Stimulated activated CD8-positive, alpha-beta memory T cell treated with anti-CD3 and anti-CD28 coated beads, Interleukin-4, amount 100 ng/mL, for 1 hour (primary cell): ENCODE data around the gene SIN3B.
"Not testable (repeated sequence)": the region's sequence is repeated elsewhere in the genome, so short reads cannot be mapped to it uniquely, and the experiment has no call there.

Experiments used
- DNase-seq, 2 donors: peaks; one replicate each; pipeline ENCODE4 v3.0.0-alpha.2; 2020; ENCODE audit warnings: low read depth in 2 of 2, low spot score in 1 of 2

Gene SIN3B

DNA sequence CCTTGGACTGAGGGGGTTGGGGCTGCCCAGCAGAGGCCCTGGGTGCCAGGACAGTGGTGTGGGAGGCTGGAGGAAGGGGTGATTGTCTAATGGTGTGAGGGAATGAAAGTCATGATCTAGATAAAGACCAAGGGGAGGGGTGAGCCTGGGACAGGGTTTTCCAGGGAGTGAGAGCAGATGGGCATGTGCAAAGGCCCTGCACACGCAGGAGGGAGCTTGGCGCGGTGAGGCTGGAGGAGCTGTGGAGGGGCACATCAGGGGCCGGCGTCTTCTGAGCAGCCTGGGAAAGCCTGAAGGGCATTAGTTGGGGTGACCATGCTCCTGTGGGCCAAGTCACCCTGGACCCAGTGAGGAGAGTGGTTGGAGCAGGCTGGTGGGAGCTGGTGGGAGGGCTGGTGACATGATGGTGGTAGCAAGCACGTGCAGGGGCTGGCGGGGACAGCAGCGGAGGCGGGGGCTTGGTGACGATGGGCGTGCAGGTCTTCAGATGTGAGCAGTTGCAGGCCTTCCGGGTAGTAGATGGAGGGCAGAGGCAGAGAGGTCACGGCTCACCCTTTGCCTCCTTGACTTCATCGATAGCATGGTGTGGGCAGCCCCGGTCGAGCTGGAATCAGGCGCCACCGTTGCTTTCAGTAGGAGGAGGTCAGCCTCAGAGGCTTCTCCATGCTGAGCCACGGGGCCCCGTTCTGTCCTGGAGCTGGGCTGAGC is 39.4 kb downstream of the SIN3B start:
- no peak for DNase-seq

DNA sequence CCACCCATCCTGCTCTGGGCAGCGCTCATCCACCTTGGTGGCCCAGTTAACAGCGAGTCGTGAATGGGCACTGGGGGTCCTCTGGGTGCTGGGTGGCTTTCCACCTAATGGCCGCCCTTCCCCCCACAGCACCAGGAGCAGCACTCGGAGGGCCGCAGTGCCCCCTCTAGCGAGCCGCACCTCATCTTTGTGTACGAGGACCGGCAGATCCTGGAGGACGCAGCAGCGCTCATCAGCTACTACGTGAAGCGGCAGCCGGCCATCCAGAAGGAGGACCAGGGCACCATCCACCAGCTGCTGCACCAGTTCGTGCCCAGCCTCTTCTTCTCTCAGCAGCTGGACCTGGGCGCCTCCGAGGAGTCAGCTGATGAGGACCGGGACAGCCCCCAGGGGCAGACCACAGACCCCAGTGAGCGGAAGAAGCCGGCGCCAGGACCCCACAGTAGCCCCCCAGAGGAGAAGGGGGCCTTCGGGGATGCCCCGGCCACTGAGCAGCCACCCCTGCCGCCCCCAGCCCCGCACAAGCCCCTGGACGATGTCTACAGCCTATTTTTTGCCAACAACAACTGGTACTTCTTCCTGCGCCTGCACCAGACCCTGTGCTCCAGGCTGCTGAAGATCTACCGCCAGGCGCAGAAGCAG is 40.3 kb downstream of the SIN3B start:
- DNase-seq: no peak

DNA sequence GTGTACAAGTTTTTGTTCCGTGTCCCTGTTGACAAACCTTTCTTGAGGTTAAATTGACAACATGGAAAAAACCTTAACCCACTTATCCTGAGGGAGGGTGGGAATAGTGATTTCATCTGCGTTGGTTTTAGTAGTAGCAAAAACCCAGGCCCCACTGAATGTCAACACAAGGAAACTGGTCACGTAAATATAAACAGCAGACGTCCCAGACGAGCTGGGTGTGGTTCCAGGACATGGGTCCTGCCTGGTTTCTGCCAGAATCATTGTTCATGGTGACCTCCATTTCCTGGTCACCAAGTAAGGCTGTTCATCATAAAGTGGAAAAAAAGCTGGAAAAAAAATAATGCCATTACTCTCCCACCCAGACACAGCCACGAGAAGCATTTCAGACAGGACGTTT is 42.7 kb downstream of the SIN3B start:
- DNase-seq: no peak

DNA sequence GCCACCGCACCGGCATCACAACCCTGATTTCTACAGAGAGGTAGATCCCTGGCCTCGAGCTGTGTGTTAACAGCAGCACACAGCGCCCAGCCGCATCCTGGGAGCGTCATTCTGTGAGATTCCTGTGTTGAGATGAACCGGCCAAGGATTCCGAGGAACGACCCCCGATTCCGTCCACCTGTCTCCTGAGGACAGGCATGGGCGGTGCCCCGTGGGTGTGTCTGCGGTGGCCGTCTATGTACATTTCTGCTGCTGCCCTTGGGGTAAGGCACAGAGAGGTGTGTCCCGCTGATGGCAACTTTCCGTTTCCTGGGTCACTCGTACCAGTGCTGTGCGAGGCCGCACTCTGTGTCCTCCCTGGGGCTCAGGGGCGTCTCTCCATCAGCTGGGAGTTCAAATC is 43.5 kb downstream of the SIN3B start:
- no peak for DNase-seq

DNA sequence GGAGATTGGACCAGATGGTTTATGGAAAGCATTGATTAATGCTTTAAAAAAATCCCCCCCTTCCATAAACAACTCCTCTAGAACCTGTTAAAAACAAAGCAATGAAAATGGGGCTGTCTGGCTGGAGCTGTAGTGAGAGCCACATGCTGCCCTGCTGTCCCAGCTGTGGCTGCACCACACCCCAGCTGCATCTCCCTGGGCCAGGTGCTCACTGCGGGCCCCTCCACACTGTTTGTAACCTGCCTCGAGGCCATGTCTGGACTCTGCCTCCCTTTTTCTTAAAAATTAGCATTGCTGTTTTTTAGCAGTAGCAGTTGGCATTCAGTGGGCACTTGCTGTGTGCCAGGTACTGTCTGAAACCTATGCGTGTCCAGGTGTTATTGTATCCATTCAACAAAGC is 44.4 kb downstream of the SIN3B start:
- DNase-seq: no peak

DNA sequence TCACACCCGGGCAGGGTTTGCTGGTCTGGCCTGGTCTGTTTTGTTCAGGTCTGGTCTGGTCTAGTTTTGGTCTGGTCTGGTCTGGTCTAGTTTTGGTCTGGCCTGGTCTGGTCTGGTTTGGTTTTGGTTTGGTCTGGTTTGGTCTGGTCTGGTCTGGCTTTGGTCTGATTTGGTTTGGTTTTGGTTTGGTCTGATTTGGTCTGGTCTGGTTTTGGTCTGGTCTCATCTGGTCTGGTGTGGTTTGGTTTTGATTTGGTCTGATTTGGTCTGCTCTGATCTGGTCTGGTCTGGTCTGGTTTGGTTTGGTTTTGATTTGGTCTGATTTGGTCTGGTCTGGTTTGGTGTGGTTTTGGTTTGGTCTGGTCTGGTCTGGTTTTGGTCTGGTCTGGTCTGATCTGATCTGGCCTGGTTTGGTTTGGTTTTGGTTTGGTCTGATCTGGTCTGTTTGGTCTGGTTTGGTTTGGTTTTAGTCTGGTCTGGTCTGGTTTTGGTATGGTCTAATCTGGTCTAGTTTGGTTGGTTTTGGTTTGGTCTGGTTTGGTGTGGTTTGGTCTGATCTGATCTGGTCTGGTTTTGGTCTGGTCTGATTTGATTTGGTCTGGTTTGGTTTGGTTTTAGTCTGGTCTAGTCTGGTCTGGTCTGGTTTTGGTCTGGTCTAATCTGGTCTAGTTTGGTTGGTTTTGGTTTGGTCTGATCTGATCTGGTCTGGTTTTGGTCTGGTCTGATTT is 45.2 kb downstream of the SIN3B start:
- no peak for DNase-seq

- not testable (repeated sequence) for DNase-seq
Observed at GRCh38 chr19:16874978-16875299, 45.7 kb downstream of the SIN3B start.

- DNase-seq: no peak
Observed at GRCh38 chr19:16875584-16876555, 46.7 kb downstream of the SIN3B start.

DNA sequence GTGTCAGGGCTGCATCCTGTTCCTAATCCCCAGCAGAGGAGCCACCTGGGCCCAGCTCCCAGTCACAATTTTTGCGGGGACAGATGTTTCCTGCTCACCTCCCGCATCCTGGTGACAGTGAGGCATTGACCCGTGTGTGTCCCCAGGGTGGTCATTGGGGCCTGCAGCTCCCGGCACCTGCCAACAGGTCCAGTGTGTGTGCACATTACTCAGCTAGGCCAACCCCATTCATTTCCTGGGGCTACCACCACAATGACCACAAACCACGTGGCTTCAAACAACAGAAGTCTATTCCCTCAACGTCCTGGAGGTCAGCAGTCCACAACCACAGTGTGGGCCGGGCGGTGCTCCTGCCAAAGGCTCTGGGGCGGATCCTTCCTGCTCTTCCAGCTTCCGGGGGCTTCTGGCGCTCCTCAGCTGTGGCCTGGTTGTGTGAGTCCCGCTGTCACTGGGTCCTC is 47.7 kb downstream of the SIN3B start:
- DNase-seq: no peak

- no peak for DNase-seq
Observed at GRCh38 chr19:16877581-16877980, 48.4 kb downstream of the SIN3B start.

DNA sequence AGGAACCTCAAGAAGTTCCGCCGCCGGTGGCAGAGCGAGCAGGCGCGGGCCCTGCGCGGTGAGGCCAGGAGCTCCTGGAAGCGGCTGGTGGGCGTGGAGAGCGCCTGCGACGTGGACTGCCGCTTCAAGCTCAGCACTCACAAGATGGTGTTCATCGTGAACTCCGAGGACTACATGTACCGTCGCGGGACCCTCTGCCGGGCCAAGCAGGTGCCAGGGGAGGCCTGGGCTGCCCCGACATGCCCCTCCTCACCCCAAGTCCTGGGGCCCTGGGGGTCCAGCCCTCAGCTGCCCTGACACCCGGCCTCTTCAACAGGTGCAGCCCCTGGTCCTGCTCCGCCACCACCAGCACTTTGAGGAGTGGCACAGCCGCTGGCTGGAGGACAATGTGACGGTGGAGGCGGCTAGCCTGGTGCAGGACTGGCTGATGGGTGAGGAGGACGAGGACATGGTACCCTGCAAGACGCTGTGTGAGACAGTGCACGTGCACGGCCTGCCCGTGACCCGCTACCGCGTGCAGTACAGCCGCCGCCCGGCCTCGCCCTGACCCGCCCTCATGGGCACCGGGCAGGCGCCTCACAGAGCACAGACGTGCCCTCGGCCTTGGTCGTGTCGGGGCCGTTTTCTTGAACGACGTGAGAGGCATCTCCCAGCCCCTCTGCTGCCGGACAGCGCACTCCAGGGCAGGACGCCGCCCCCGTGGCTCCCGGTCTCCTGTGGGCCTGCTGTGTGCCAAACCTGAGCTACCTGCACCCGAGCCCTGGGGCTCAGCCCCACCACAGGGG is 49.2 kb downstream of the SIN3B start:
- no peak for DNase-seq

GRCh38 chr19:16880884-16881554 is 51.8 kb downstream of the SIN3B start:
- DNase-seq: no peak

- DNase-seq: no peak
Observed at GRCh38 chr19:16882146-16882545, 52.9 kb downstream of the SIN3B start.

- DNase-seq: no peak
Observed at GRCh38 chr19:16883522-16883921, 54.3 kb downstream of the SIN3B start.

DNA sequence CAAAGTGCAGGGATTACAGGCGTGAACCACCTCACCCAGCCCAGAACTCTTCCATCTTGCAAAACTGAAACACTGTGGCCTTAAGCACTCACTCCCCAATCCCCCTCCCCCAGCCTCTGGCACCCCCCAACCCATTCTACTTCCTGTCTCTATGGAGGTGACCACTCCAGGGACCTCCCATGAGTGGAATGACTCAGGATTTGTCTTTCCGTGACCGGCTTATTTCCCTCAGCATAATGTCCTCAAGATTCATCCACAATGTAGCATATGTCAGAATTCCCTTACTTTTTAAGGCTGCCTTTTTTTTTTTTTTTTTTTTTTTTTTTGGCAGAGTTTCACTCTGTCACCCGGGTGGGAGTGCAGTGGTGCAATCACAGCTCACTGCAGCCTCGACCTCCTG is 56.0 kb downstream of the SIN3B start:
- DNase-seq: no peak

GRCh38 chr19:16886305-16886880 is 57.2 kb downstream of the SIN3B start:
- DNase-seq: no peak

GRCh38 chr19:16887353-16888265 is 58.4 kb downstream of the SIN3B start:
- no peak for DNase-seq

DNA sequence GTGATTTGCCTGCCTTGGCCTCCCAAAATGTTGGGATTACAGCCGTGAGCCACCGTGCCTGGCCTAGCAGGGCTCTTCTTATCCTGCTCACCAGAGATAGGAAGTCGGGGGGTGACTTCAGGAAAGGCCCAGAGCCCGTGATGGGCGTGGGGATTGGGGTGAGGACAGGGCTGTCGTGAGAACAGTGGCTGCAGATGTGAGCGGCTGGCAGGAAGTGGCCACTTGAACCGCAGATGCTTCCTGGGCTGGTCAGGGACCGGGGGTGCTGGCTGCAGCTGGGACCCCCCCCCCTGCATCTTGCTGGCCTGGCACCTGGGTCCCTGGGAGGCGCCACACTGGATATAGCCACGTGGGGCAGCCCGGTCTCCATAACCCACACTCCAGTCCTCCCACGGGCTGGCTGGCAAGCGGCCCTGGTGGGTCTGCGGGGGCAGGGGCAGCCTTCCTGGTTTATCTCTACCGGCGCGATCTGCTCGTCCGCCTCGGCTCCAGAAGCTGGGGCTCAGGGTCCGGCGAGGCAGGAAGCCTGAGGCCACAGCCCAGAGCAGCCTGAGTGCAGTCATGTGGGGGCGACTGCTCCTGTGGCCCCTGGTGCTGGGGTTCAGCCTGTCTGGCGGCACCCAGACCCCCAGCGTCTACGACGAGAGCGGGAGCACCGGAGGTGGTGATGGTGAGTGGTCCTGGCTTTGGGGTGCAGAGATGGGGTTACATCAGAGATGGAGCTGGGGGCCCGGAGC is 59.6 kb downstream of the SIN3B start, which contains the start of gene F2RL3:
Gene F2RL3 (plus strand): TSS at position 371 of the 737 bp plus-strand sequence. CDS start 191 bp downstream, at position 562.
- DNase-seq: no peak
